GM18870 (cell line): Measurements from ENCODE around the gene TCP10L.
A peak's percentile ranks its signal among the peaks of the same experiment; 100 is the strongest.
"Not testable (repeated sequence)": the region's sequence is repeated elsewhere in the genome, so short reads cannot be mapped to it uniquely, and the experiment has no call there.

Experiments used
- ATAC-seq: cut with Tn5 transposase; IDR thresholded peaks from one replicate; pipeline ENCODE4 v1.9.1; 2021; ENCODE audit warnings: moderate library complexity; ENCODE audit not compliant: unreplicated experiment

TCP10L gene

DNA sequence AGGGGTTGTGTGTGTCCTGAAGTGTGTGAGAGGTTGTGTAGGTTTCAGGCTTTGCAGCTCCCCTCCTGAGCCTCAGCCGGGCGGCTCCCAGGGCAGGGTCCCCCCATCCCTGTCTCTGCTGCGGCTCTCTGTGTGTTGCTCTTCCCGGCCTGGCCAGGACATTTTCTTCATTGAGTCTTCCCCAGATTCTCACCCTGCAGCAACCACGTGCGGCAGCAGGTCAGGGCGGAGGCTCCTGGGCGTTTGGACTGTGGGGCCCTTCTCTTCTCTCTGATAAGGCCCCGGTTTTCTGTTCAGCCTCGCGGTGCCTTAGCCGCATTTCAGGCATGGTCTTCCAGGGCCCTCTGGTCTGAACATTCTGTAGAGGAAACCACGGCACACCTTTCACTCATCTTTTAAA, 1.8 kb upstream of the TCP10L start:
- no peak for ATAC-seq

DNA sequence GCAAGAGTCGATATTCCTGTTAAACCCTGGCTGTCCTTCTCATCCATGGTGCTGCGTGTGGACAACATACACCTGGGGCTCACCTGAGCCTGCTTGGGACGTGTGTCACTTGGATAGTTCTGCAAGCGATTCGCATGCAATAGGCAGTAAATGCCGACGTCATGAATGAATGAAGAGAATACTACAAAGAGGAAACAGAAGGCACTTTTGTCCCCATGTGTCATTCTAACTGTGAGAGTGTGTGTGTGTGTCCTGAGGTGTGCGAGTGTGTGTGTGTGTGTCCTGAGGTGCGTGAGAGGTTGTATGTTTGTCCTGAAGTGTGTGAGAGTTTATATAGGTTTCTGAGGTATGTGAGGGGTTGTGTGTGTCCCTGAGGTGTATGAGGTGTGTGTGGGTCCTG, 647 bp upstream of the TCP10L start:
- ATAC-seq: no peak

DNA sequence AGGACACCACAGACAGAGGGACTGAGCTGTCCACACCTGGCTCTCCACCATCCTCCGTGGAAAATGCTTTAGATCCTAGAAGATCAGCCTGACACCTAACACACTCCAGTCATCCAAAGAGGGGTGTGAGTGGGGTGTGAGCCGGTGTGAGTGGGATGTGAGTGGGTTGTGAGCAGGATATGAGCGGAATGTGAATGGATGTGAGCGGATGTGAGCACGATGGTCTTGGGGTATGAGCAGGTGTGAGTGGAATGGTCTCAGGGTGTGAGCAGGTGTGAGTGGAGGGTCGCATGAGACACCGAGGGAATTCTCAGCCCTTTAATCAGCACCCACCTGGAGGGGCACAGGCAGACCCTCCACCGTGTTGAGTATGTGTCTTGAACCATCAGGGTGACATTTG, 851 bp downstream of the TCP10L start:
- no peak for ATAC-seq

DNA sequence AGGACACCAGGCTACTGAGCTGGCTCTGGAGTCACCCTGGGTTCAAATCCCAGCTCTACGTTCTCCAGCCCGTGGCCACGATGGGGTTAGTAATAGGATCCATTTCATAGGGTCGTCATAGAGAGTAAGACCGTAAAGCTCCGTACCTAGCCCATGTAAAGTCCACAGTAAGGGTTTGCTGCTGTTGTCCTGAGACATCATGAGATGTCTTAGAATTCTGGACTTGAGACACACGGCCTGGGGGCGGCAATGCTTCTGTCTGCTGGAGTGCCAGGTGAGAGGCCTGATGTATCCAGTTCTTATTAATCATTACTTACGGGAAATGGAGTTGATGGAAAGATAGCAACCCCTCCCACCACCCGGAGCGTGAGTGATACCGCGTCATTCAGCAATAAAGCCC, 3.6 kb downstream of the TCP10L start:
- ATAC-seq: no peak

DNA sequence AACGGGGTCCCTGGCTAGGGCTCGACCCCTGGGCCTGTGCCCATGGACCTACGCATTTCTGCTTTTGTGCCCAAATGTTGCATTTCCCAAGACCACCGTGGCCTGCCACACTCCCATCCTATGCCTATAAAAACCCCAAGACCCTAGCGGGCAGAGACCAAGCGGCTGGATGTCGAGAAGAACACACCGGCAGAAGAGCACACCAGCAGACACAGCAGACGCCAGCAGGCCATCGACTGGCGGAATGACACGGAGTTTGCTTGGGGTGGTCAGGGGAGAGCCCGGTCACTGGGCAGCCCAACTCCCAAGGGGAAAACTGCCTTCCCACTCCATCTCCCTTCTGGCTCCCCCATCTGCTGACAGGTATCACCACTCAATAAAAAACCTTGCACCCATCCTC, 4.4 kb downstream of the TCP10L start:
- ATAC-seq: no peak

DNA sequence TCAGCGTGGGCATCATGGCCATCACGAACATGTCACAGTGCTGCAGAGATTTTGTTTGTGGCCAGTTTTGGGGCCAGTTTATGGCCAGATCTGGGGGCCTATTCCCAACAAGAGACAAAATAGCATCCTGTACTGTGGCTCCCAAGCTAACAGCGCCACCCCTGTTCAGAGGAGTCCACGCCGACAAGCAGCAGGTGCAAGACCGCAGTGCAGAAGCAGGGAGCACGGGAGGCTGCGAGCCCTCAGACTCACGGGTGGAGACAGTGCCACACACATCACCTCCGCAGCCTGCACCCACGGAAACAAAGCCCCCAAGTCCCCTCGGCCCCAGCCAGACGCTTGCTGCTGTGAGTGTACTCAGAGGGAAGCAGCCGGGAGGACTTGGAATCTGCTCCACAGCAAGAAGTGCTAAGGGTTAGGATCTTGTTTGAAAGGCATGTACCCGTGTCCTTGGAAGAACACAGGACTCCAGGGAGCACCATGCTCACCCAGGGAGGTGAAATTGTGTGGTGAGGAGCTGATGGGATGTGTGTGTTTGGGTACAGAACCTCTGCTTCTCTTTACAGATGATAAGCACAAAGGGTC, 7.1 kb downstream of the TCP10L start:
- no peak for ATAC-seq

DNA sequence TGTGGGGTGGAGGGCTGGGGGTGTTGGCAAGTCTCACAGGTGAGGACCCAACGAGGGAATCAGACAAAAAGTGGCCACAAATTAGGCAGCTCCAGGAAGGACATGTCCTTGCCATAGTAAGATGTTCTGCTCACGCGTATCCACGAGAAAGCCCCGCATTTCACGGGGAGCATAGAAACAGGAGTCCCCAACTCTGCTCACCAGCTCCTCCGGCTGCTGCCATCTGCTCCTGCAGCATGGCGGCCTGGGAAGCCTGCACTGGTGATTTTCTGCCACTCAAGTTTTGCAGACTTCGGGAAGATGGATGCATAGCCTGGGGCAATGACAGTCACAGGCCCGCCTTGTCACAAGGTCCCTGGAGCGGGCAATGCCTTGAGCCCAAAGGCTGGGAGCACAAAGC, 9.3 kb downstream of the TCP10L start:
- ATAC-seq: no peak

DNA sequence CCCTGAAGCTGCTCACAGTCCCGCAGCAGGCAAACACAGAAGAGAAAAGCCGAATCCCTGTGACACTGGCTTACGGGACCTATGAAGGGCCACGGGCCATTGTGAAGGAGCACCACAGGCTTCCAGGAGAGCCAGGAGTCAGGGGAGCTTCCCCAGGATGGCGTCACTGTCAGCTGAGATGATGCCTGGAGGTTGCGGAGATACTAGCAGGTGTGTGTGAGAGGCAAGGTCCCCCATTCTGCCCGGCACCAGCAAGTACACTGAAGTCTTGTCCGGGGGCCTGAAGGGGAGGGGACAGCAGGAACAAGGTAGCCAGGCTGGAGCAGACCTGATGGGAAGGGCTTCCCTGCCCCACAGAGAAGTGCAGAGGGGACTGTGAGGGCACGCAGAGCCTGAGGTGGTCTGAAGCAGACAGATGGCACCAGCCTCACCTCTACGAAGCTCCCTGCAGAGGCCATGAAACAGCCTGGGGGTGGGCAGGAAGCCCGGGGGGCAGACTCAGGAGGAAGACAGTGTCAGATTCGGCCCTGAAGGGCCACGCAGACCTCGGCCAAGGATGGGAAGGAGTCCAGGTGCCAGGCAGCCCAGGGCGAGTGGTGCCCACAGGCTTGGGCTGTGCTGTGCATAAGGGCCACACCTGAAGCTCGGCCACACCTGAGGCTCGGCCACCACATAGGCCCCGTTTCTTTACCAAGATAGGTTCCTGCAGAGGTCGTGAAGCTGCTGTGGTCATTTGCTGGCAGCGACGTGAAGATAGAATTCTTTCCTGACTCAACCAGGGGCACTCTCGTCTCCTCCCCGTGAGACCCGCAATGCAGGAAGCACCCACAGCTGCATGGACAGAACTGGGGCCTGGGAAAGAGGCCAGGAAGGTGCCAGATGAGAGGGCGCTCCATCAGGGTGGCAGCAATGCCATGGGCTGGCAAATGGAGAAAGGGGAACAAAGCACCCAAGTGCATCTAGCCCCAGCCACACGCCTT, 10.1 kb downstream of the TCP10L start:
- ATAC-seq: no peak

DNA sequence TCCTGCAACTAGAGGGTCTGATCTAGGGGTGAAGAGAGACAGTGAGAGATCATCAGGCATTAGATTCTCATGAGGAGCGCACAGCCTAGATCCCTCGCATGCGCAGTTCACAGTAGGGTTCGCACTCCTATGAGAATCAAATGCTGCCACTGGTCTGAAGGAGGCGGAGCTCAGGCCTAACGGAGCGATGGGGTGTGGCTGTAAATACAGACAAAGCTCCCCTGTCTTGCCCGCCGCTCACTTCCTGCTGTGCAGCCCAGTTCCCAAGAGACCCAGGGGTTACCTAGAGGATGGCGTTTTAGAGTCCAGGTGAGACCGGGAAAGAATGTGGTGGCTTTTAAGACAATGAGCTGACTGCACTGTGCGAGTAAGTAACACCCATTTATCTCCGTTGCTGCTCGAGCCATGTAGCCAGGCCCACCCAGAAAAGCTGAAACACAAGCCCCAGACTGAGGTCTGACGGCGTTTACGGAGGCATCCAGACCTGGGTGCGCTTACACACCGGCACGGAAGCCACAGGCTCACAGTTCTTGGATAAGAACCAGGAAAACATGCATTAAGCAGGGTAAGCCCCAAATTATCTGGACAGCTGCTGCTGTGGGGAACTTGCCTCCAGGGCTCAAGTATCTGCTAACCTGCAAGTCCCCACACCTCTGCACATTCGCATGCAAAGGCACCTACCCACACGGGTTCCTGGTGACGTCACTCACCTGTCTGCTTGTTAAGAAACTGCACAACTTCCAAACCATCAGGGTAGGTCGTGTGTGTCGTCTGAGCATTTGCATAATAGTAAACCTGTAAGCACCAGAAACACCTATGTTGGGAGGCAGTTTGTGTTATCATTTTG, 12.5 kb downstream of the TCP10L start:
- ATAC-seq: no peak

DNA sequence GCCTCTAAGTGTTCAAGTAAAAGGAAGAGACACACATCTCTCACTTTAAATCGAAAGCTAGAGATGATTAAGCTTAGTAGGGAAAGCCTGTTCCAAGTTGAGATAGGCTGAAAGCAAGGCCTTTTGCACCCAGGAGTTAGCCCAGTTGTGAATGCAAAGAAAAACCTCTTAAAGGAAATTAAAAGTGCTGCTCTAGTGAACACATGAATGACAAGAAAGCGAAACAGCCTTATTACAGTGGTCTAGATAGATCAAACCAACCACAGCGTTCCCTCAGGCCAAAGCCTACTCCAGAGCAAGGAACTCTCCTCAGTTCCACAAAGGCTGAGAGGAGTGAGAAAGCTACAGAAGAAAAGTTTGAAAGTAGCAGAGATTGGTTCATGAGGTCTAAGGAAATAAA, 14.9 kb downstream of the TCP10L start:
- ATAC-seq: no peak

DNA sequence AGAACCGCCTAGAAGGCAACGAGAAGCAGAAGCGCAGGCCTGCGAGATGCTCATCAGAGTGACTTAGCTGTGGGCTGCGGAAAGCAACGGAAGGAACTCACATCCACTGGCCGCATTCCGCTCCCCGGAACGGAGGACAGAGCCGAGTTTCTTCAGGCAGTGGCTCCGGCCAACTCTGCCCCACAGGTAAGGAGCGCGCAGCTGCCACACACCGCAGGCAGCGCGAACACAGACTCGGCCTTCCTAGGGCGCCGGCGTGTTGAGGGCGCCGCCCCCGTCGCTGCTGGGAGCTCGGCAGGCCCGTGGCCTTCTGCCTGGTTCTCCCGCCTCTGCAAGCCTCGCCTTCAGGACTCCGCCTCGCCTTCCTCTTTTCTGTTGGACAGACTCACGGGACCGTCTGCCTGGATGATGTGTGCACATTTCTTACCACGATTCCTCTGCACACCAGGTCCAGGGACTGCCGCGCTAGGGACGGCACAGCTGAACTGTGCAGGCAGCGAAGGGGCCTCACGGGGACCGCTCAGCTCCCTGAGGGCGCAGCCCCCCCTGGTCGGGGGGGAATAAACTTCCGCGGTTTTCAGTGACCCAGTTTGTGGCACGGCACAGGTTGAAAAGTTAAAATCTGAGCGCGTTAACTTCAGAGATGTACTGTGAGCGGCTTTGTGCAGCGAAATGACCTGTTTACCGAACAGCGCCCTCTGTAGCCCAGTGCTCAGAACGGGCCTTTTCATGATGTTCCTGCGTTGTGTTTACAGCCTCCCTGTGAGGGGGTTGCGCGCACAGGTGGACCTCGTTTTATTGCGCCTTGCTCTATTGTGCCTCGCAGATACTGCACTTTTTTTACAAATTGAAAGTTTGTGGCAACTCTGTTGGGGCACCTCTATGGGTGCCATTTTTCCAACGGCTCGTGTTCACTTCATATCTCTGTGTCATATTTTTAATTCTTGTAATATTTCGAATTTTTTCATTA, 15.8 kb downstream of the TCP10L start:
- peak; percentile 79 for ATAC-seq

DNA sequence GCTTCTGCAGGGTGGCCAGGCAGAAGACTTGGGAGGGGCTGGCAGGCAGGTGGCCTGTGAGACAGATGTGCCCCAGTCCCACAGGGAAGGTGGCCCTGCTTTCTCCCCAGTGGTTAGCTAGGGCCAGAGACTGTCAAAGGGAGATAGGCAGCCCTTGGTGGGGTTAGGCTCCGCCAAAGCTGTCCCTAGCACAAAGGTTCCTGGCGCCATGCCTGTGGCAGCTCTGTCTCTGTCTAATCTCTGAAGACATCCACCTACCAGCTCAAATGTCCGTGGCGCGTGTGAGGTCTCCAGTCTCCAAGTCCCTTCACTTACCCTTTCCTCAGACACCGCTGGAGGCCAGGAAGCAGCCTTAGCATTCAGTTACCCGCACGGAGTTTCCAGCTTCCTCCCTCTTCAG, 17.7 kb downstream of the TCP10L start:
- no peak for ATAC-seq

DNA sequence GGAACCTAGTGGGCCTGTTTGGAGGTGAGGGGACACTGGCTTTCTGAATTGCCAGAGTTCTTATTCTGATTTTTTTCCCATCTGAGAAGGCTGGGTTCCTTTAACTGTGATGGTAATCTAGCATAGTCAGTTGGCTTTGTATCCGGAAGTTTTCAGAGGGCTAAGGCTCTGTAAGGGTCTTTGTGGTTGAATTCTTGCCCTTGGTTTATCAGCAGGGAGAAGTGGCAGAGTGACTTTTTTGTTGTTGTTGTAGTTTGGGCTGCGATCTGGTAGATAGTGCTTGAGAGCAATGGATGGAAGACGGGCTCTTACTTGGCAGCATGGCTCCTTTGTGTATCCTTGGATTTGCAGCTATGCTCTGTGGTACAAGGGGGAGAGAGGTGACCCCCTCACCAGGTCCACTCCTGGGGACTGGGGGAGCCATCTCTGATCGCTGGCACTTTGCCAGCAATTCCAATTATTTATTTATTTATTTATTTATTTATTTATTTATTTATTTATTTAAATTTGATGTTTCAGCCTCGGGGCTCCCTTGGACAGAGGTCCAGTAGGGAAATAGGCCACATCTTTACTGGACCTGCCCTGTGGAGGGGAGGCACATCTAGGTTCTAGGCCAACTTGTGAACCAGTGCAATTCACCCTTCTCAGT, 18.5 kb downstream of the TCP10L start:
- no peak for ATAC-seq

DNA sequence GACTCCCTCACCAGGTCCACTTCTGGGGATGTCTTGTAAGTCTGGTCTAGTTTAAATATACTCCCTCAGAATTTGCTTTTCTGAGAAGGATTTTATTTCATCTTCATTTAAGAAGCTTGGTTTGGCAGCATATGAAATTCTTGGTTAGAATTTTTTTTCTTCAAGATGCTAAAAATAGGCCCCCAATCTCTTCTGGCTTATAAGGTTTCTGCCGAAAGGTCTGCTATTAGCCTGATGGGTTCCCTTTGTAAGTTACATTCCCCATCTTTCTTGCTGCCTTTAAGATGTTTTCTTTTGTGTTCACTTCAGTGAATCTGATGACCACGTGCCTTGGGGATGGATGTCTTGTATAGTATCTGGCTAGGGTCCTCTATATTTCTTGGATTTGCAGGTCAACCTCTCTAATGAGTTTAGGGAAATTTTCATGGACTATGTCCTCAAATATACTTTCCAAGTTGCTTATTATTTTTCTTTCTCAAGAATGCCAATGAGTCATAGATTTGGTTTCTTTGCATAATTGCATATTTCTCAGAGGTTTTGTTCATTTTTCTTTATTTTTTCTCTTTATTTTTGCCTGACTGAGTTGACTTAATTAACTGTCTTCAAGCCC, 19.4 kb downstream of the TCP10L start:
- ATAC-seq: no peak

DNA sequence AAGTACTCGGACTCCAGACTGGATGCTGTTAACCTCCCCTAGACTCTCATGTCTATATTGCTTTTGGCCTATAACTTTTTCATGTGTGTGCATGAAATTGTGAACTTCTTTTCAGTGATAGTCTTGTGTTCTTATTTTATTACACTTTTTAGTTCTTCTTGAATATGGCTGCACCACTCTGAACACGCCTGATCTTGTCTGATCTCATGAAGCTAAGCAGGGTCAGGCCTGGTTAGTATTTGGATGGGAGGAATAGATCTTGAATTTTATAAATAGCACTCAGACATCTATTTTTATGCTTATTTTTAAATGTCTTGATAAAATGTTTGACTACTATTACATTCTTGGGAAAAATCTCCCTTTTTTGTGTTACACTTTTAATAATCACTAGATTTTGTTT, 22.4 kb downstream of the TCP10L start:
- ATAC-seq: no peak

DNA sequence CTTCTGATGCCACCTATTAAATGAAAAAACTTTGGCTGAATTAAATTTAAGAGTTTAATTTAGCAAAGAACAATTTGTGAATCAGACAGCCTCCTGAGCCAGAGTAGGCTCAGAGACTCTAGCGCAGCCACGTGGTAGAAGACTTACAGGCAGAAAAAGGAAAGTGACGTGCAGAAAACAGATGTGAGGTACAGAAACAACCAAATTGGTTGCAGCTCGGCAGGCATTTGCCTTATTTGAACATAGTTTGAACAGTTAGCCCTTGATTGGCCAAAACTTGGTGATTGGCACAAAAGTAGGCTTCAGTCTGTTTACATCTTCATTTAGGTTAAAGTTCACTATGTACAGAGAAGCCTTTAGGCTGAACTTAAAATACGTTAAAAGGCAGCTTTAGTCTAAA, 22.9 kb downstream of the TCP10L start:
- no peak for ATAC-seq

DNA sequence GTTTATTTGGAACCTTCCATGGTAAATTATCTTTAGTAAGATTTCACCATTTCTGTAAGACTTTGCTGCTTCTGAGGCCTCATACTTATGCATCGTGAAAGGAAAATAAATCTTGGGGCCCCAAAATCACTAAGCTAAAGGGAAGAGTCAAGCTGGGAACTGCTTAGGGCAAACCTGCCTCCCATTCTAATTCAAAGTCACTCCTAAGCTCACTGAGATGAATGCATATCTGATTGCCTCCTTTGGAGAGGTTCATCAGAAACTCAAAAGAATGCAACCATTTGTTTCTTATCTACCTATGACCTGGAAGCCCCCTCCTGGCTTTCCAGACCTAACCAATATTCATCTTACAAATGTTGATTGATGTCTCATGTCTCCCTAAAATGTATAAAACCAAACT, 23.8 kb downstream of the TCP10L start:
- ATAC-seq: not testable (repeated sequence)

DNA sequence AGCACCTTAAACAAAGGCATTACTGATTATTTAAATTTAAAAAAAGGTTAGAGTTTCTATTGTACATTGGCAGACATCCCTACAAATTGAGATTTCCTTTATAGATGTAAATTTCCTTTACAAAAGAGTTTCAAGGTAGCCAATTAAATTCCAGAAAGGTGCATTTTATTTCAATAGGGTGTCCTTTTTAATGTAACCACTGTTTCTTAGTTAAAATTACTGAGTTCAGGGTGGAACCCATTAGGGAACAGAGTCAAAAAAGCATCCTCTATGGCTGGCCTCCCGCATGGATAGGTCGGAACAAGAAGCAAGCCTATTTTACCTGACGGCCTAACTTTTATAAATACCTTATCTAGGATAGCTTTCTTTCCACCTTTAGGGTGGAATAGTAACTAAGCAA, 24.4 kb downstream of the TCP10L start:
- ATAC-seq: no peak

DNA sequence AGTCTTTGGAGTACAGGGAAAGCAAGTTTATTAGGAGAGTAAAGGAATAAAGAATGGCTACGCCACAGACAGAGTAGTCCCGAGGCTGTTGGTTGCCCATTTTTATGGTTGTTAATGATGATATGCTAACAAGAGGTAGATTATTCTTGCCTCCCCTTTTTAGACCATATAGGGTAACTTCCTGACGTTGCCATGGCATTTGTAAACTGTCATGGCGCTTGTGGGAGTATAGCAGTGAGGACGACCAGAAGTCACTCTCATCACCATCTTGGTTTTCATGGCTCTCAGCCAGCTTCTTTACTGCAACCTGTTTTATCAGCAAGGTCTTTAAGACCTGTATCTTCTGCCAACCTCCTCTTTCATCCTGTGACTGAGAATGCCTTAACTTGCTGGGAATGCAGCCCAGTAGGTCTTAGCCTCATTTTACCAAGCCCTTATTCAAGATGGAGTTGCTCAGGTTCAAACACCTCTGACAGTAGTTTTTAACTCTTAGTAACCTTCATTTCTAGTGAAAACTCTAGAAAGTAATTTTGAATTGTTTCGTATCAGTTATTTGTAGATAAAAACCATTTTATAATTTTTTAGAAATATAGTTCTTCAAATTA, 26.2 kb downstream of the TCP10L start:
- ATAC-seq: no peak
